Measurements from ENCODE around the gene PDPR.
A peak's percentile ranks its signal among the peaks of the same experiment; 100 is the strongest.
"Not testable (repeated sequence)": the region's sequence is repeated elsewhere in the genome, so short reads cannot be mapped to it uniquely, and the experiment has no call there.

PDPR gene

DNA sequence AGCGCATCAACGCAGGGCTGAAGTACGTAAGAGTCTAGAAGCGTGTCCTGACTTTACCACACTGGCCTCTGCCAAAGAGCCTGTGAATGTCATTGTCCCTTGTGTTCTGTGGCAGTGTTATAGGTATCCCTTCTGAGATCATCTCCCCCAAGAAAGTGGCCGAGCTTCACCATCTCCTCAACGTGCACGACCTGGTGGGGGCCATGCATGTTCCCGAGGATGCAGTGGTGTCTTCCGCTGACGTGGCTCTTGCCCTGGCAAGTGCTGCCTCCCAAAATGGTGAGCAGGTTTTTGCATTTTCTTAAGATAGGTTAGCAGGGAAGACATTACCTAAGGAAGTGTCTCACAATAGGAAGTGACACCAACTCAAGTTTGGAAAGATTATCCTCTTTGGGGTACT, 14.7 kb downstream of the PDPR start:
- DNase-seq (ENCODE audit: low read depth) = not testable (repeated sequence)

DNA sequence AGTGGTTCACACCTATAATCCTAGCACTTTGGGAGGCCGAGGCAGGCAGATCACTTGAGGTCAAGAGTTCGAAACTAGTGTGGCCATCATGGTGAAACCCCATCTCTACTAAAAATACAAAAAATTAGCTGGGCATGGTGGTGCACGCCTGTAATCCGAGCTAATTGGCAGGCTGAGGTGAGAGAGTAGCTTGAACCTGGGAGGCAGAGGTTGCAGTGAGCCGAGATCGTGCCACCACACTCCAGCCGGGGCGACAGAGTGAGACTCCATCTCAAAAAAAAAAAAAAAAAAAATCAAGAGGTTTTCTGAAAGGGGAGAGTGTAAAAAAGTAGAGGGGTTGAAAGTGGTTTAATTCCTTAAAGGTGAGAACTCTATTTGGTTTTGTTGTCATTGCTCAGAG, 21.7 kb downstream of the PDPR start:
- DNase-seq (ENCODE audit: low read depth) = not testable (repeated sequence)

- DNase-seq (ENCODE audit: low read depth) = not testable (repeated sequence)
These were observed 22.5 kb downstream of the PDPR start for GRCh38 chr16:70136595-70136994.

DNA sequence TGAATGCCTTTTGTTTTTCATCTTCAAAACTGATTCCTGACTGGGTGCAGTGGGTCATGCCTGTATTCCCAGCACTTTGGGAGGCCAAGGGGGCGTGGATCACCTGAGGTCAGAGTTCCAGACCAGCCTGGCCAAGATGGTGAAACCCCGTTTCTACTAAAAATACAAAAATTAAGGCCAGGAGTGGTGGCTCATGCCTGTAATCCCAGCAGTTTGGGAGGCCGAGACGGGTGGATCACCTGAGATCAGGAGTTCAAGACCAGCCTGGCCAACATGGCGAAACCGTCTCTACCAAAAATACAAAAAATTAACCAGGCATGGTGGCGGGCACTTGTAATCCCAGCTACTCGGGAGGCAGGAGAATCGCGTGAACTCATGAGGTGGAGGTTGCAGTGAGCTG, 28.6 kb downstream of the PDPR start:
- DNase-seq (ENCODE audit: low read depth) = not testable (repeated sequence)

DNA sequence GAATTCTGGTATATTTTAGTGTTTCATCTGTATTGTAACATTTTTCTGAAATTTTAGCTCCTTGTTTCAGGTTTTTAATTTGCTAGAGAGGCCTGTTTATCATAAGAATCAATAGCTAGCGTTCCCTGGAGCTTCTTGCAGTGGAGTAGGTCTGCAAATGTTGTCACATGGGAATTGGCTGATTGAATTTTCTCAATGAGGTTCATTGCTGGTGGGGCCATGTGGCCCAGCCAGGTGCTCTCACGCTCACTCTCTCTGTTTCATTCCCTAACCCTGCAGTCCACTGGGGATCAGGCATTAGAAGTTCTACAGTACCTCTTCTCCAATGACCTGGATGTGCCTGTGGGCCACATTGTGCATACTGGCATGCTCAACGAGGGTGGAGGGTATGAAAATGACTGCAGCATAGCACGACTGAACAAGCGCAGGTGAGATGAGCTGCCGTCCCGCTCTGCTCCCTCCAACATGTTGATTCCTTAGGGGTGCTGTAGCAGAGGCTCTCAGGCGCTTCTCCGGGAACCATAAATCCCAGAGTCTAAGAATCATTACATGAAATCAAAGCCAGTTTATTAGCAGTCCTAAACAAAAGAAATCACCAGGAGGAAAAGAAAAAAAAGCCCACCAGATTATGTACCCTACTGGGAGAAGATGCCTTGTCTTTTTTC, 29.2 kb downstream of the PDPR start:
- not testable (repeated sequence) for DNase-seq (ENCODE audit: low read depth)

GRCh38 chr16:70147853-70148252, 33.7 kb downstream of the PDPR start:
- DNase-seq (ENCODE audit: low read depth) = not testable (repeated sequence)

DNA sequence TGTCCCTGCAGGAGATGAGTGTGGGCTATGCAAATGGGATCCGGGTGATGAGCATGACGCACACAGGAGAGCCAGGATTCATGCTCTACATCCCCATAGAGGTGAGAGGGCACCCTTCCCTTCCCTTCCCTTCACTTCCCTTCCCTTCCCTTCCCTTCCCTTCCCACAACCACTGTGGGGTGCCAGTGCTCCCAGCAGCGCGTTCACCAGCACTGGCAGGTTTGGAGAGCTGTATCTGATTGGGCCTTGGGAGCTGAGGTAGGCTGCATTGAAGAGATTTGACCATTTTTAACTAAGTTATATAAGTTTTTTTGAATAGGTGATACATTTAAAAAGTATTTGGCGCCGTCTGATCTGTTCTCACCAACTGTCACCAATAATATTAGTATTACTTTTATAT, 34.3 kb downstream of the PDPR start:
- DNase-seq (ENCODE audit: low read depth) = not testable (repeated sequence)

DNA sequence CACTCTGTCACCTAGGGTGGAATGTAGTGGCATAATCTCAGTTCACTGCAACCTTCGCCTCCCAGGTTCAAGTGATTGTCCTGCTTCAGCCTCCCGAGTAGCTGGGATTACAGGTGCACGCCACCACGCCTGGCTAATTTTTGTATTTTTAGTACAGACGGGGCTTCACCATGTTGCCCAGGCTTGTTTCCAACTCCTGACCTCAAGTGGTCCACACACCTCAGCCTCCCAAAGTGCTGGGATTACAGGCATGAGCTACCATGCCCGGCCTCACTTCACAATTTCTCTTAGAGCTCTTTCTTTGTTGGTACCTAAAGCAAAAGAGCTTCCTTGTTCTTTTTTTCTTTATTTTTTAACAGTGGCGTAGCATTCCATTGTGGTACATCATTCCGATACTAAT, 35.2 kb downstream of the PDPR start:
- not testable (repeated sequence) for DNase-seq (ENCODE audit: low read depth)

GRCh38 chr16:70151391-70151790, 37.3 kb downstream of the PDPR start:
- DNase-seq (ENCODE audit: low read depth) = no peak

DNA sequence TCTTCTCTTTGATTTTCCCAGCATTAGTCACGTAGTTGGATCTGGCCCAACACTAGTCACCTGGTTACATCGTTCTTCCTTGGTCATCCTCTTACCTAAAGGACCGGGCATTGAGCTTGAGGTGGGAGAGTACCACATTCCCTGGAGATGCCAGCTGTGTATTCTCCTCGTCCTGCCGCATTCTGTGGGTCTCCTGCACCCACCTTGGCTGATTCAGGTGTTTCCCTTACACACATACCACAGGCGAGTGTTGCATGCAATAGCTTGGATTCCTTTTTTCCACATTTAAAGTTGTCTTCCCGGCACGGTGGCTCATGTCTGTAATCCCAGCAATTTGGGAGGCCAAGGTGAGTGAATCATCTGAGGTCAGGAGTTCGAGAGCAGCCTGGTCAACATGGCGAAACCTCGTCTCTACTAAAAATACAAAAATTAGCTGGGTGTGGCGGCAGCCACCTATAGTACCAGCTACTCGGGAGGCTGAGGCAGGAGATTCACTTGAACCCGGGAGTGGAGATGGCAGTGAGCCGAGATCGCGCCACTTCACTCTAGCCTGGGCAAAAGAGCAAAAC, 37.9 kb downstream of the PDPR start:
- DNase-seq (ENCODE audit: low read depth) = peak; percentile 15

DNA sequence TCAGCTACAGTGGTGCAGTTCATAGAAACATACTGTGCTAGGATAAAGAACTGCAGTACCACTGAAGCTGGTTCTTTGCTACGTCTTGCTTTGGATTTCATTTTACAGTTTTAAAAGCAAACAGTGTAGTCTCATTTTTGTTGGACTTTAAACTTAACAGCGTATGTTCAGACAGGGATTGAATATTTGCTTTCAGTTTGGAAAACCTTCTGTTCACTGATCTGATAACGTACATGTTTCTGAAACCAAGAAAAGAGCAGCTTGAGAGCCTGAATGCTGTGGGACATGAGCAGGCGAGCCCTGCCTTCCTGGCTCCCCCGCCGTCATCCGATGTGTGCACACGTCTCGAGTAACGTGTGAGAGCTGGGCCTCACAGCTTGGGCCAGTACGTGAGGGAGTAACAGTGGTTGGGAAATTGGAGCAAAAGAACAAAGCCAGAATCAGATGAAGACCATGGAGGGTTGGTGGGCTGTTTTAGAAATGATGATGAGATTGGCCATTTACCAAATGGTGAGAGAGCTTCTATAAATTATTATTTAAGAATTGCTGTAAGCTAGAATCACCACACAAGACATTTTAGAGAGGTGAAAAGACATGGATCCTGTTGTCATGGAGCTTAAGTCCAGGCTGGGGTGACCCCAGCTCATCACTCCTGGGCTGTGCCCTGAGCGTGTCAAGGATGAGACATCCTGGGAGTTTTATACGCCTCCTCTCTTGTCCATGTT, 38.6 kb downstream of the PDPR start:
- DNase-seq (ENCODE audit: low read depth) = no peak

DNA sequence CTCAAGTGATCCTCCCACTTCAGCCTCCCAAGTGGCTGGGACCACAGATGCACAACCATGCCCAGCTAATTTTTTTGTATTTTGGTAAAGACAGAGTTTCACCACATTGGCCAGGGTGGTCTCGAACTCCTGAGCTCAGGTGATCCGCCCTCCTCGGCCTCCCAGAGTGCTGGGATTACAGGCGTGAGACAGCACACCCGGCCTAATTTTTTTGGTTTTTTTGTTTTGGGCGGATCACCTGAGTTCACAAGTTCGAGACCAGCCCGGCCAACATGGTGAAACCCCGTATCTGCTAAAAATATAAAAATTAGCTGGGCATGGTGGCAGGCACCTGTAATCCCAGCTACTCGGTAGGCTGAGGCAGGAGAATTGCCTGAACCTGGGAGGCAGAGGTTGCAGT, 40.6 kb downstream of the PDPR start:
- not testable (repeated sequence) for DNase-seq (ENCODE audit: low read depth)

GRCh38 chr16:70156207-70156978, 42.3 kb downstream of the PDPR start:
- DNase-seq (ENCODE audit: low read depth) = no peak

DNA sequence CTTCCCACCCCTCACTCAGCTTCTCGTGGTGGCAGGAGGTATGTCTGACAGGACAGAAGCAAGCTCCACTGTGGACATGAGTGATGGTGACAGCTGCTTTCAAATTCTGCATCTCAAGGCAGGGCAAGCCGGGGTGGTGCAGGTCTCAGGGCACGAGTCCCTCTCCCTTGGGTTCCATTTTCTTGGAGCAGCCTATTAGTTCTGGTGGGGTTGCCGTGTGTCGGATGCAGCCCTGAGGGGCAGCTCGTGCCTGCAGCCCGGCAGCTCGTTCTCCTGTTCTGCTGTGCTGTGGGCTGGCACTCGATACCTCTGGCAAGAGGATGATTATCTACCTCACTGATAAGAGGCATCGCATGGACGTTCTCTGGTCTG, 43.0 kb downstream of the PDPR start:
- DNase-seq (ENCODE audit: low read depth) = no peak

GRCh38 chr16:70157477-70158260, 43.5 kb downstream of the PDPR start:
- no peak for DNase-seq (ENCODE audit: low read depth)

- DNase-seq (ENCODE audit: low read depth) = no peak
These were observed 44.3 kb downstream of the PDPR start for GRCh38 chr16:70158261-70158939.

DNA sequence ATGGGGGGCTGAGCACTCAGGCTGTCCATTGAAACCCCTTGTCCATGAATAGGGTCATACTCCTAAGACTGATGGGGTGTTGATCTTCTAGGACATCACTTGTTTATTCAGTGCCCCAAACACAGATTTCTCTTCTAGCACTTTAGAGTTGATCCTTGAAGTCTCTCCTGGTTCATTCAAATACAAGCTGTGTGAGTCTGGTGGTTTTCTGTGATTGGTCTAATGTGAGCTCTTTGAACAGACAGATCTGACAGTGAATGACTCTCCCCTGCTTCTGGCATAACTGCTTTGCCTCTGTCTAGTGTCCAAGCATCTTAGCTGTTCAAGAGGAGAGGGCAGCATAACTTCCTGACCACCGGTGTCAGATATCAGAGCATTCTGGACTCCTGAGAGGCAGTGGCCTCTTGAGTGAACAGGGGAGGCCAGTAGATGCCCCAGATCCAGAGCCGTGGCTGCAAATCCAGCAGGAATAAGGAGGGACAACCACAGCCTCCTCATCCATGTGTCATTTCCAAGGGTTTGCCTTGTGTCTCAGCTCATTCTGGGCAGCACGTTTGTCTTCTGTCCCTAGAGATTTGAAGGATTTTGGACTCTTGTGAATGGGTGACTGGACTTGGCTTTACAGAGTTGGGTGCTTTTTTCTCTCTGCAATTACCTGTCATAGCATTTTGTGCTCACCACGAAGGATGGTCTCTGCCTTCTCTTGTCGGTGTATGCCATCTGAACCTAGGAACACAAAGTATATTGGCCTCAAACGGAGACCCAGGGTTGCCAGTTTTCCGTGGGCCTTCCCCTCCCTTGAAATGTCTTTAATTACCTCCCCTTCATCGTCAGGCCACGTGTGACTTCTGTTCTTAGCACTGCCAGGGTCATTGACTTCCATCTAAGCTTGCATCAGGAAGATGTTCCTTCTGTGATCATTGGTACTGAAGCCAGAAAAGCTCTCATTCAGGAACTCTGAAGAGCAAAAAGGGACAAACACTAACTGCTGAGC, 45.5 kb downstream of the PDPR start:
- peak; percentile 42 for DNase-seq (ENCODE audit: low read depth)

DNA sequence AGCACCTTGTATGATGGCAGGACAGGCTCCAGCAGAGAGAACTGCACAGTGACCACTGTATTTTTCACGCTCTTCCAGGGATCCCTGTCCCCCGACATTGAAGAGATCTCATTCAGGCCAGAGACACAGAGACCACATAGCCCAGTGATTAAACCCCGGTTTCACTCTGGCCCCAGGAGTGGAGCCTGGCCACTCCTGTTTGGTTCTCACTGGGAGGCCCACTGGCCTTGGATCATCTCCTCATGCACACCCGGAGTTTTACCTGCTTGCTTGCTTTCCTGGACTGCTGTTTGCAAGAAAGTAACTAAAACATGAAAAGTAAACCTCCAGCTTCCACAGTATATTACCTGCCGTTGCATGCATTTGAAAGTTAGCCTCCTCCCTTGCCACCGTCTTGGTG, 46.3 kb downstream of the PDPR start:
- DNase-seq (ENCODE audit: low read depth) = no peak

DNA sequence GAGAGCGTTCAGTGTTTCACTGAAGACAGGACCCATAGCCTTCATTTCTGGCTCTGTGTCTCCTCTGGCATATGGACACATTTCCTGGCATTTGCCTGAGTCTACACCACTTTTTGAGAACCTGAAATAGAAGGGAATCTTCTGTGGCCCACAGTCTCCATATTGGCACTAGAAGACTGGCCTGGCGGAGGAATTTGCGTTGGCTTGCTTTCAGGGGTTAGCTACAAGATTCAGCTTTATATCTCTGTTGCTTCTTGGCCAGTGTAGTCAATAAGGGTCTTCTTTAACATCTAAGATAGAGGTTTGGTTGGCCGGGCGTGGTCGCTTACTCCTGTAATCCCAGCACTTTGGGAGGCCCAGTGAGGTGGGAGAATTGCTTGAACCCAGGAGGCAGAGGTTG, 46.7 kb downstream of the PDPR start:
- no peak for DNase-seq (ENCODE audit: low read depth)

DNA sequence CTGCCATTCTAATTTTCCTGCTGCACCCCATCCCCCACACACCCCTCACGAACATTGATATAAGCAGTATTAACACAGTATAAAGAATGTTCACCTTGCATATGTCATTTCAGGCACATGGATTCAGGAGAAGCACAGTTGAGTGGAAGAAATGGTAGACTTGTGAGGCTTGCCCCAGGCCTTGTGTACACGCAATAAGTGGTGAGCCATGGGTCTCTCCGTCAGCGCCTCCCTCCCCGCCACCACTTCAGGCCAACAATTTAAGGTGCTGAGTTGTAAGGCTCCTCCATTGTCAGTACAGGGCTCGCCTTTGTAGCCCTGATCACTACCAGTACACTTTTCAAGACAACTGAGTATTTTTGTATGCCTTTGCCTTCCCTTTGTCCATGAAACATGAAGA, 47.2 kb downstream of the PDPR start:
- DNase-seq (ENCODE audit: low read depth) = no peak

All from amniotic epithelial cell (primary cell).